ENCODE measurements around the gene TNS1.

The TNS1 gene

GRCh38 chr2:217904614-217904965 is 98.2 kb downstream of the TNS1 start:
- no peak overlapping the region for H3K27ac Mint-ChIP-seq
- peaks cover 0 to 3% of the 10 kb centered on the region in 2 donors for H3K4me1 Mint-ChIP-seq (ENCODE audit: low read depth in 2 of 2)
- H3K36me3 Mint-ChIP-seq (ENCODE audit: insufficient read depth) = no peaks in the 10 kb centered on the region
- H3K4me3 Mint-ChIP-seq = no peak overlapping the region
- DNase-seq (no peak), ATAC-seq (replicated peaks) (no peak)
- H3K9me3 Mint-ChIP-seq = no peaks in the 10 kb centered on the region
- H3K27me3 Mint-ChIP-seq = peaks cover 37 to 87% of the 10 kb centered on the region in 2 donors

GRCh38 chr2:217903859-217904613 is 98.8 kb downstream of the TNS1 start:
- Mint-ChIP-seq H3K36me3 (ENCODE audit: insufficient read depth) (no peaks in the 10 kb centered on the region), H3K4me1 (ENCODE audit: low read depth in 2 of 2) (peaks cover 0 to 3% of the 10 kb centered on the region in 2 donors), H3K27me3 (peaks cover 37 to 86% of the 10 kb centered on the region in 2 donors), H3K9me3 (no peaks in the 10 kb centered on the region), H3K4me3 (no peak overlapping the region), H3K27ac (no peak overlapping the region)
- ATAC-seq (replicated peaks) = no peak
- DNase-seq = no peak

- ATAC-seq (replicated peaks) (no peak), DNase-seq (no peak)
- H3K36me3 Mint-ChIP-seq (ENCODE audit: insufficient read depth) = no peaks in the 10 kb centered on the region
- no peak overlapping the region for H3K4me3 Mint-ChIP-seq
- peaks cover 37 to 88% of the 10 kb centered on the region in 2 donors for H3K27me3 Mint-ChIP-seq
- no peaks in the 10 kb centered on the region for H3K9me3 Mint-ChIP-seq
- peaks cover 0 to 3% of the 10 kb centered on the region in 2 donors for H3K4me1 Mint-ChIP-seq (ENCODE audit: low read depth in 2 of 2)
- H3K27ac Mint-ChIP-seq = no peak overlapping the region
Measured at GRCh38 chr2:217903142-217903858, 99.5 kb downstream of the TNS1 start.

DNA sequence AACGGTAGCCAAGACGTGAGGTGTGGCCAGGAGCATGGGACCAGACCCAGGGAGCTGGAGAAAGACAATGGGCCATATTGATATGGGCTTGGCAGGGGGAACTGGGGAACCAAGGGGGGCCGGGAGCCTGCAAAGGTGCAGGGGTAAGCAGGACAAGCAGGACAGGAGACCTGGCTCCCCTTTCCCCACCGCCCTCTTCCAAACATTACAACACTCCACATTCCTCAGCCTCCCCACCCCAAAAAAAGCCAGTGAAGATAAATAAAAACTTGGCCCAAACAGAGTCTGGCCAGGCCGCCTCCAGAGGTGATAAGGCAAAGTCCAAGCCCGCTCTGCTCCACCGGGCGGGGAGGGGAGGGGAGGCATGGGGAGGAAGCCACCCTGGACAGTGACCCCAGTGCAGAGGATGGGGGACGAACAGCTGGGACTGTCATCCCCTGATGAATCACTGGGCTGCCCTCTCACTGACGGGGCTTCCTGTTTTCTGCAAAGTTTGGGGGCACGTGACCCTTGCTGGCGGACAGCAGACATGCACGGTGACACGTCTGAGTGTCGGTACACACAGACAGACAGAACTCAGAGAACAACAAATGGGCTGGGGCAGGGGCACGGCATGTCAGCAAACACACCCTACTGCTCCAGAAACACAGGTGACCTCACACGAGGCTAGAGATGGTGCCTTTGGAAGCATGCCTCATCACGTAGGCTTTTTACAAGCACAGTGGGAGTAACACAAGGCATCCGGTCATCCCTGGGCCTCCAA is 100.2 kb downstream of the TNS1 start:
- no peak overlapping the region for H3K4me3 Mint-ChIP-seq
- peaks cover 0 to 3% of the 10 kb centered on the region in 2 donors for H3K4me1 Mint-ChIP-seq (ENCODE audit: low read depth in 2 of 2)
- H3K36me3 Mint-ChIP-seq (ENCODE audit: insufficient read depth) = no peaks in the 10 kb centered on the region
- ATAC-seq (replicated peaks) = peak; percentile 26
- no peak for DNase-seq
- H3K27me3 Mint-ChIP-seq = peaks cover 30 to 84% of the 10 kb centered on the region in 2 donors
- no peaks in the 10 kb centered on the region for H3K9me3 Mint-ChIP-seq
- peak overlapping the region in 1 of 2 donors; percentile 17 for H3K27ac Mint-ChIP-seq

DNA sequence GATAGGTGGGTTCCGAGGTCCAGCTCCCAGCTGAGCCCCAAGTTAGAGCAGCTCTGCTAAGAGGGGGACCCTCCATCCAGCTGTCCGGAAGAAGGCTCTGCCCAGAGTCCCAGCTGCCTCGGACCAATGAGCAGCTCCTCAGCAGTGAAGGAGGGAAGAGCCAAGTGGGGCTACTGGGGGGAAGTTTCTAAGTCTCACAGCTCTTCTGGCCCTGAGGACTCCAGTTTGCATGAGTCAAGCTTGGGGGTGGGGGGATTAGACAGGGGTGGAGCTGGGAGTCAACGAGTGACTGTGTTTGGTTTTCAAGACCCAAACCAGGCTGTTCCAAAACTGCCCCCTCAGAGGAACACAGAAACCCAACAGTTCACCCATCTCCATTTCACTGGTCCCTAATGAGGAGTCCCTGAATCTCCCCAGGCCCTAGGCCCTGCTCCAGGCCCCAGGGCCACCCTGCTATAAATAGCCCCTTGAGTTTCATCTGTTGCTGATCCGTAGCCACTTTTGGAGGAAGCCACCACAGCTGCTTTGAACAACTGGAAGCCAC is 100.9 kb downstream of the TNS1 start:
- Mint-ChIP-seq H3K4me1 (ENCODE audit: low read depth in 2 of 2) (peaks cover 0 to 3% of the 10 kb centered on the region in 2 donors), H3K27me3 (peaks cover 26 to 82% of the 10 kb centered on the region in 2 donors), H3K4me3 (no peak overlapping the region), H3K27ac (peak overlapping the region in 1 of 2 donors; percentile 17), H3K36me3 (ENCODE audit: insufficient read depth) (no peaks in the 10 kb centered on the region), H3K9me3 (no peaks in the 10 kb centered on the region)
- no peak for ATAC-seq (replicated peaks)
- no peak for DNase-seq

DNA sequence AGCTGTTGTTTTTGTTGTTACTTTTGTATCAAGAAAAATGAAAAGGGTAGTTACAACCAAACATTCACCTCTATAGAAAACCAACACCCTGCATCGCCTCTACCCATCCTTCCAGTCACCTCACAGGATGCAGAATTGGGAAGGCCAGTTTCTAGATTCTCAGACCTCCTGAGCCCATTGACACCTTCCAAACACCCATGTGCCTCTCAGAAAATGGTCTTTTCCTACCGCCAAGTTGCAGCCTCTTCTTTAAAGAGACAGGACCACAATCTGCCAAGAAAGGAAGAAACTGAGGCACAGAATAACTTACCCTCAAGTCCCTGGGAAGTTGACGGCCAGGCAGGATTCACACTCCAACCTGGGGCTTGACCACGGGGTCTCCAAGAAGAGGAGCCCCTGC is 101.4 kb downstream of the TNS1 start:
- H3K4me3 Mint-ChIP-seq = no peak overlapping the region
- no peaks in the 10 kb centered on the region for H3K9me3 Mint-ChIP-seq
- no peaks in the 10 kb centered on the region for H3K36me3 Mint-ChIP-seq (ENCODE audit: insufficient read depth)
- no peak for ATAC-seq (replicated peaks)
- H3K27ac Mint-ChIP-seq = no peak overlapping the region
- H3K27me3 Mint-ChIP-seq = peaks cover 20 to 77% of the 10 kb centered on the region in 2 donors
- no peak for DNase-seq
- H3K4me1 Mint-ChIP-seq (ENCODE audit: low read depth in 2 of 2) = peaks cover 0 to 3% of the 10 kb centered on the region in 2 donors

GRCh38 chr2:217900780-217901360 is 101.9 kb downstream of the TNS1 start:
- Mint-ChIP-seq H3K4me1 (ENCODE audit: low read depth in 2 of 2) (peaks cover 0 to 3% of the 10 kb centered on the region in 2 donors), H3K27me3 (peaks cover 19 to 73% of the 10 kb centered on the region in 2 donors), H3K36me3 (ENCODE audit: insufficient read depth) (no peaks in the 10 kb centered on the region), H3K4me3 (no peak overlapping the region), H3K27ac (no peak overlapping the region), H3K9me3 (no peaks in the 10 kb centered on the region)
- DNase-seq (no peak), ATAC-seq (replicated peaks) (no peak)

- DNase-seq (no peak), ATAC-seq (replicated peaks) (no peak)
- Mint-ChIP-seq H3K27ac (no peak overlapping the region), H3K27me3 (peaks cover 13 to 73% of the 10 kb centered on the region in 2 donors), H3K36me3 (ENCODE audit: insufficient read depth) (no peaks in the 10 kb centered on the region), H3K4me1 (ENCODE audit: low read depth in 2 of 2) (no peaks in the 10 kb centered on the region), H3K9me3 (no peaks in the 10 kb centered on the region), H3K4me3 (no peak overlapping the region)
Measured at GRCh38 chr2:217900010-217900779, 102.6 kb downstream of the TNS1 start.

- Mint-ChIP-seq H3K4me1 (ENCODE audit: low read depth in 2 of 2) (no peaks in the 10 kb centered on the region), H3K9me3 (no peaks in the 10 kb centered on the region), H3K36me3 (ENCODE audit: insufficient read depth) (no peaks in the 10 kb centered on the region), H3K27ac (no peak overlapping the region), H3K27me3 (peaks cover 9 to 73% of the 10 kb centered on the region in 2 donors), H3K4me3 (no peak overlapping the region)
- ATAC-seq (replicated peaks) = no peak
- no peak for DNase-seq
Measured at GRCh38 chr2:217899231-217900009, 103.4 kb downstream of the TNS1 start.

DNA sequence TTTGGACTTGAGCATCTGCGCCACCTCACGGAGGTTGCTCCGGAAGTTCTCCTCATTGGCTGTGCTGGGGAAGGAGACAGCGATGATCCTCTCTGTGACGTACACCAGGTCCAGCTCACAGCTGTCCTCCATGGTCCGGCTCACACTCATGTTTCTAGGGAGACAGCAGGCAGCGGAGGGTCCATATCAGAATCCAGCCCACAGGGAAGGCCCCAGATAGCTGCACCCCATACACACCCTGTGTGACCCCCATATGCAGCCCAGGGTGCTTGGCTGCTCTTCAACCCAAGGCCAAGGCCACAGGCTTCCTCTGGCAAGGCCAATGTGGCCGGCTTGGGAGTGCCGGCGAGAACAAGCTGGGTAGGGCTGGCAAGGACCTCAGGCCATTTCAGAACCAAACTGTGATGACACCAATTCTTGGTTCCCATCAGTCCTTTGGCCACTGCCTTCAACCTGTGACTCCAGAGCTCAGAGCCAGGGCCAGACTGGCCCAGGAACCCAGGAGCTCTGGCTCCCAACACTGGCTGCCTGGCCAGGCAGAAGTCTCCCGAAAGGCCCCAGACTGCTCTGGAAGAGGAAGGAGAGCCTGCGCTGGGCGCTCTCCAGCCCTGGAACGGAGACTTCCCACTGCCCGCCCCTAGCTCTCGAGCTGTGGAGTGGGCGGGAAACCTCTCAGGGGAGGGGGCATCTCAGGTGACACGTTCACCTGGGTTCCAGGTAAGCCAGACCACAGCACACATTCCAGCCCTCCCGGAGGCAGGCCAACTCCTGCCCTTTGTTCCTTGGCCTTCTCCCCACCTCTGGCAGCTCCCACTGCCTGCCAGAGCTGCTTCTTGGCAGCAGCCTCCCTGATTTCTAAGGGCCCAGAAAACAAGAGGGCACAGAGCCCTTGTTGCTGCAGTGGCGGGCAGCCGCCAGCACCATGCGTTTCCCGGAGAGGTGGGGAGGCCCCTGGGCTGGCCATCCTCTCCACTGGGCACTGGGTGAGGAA is 104.7 kb downstream of the TNS1 start:
- H3K4me3 Mint-ChIP-seq = no peak overlapping the region
- H3K9me3 Mint-ChIP-seq = no peaks in the 10 kb centered on the region
- H3K27me3 Mint-ChIP-seq = peaks cover 0 to 69% of the 10 kb centered on the region in 2 donors
- H3K4me1 Mint-ChIP-seq (ENCODE audit: low read depth in 2 of 2) = peaks cover 0 to 1% of the 10 kb centered on the region in 2 donors
- no peak for DNase-seq
- no peak overlapping the region for H3K27ac Mint-ChIP-seq
- no peaks in the 10 kb centered on the region for H3K36me3 Mint-ChIP-seq (ENCODE audit: insufficient read depth)
- no peak for ATAC-seq (replicated peaks)

DNA sequence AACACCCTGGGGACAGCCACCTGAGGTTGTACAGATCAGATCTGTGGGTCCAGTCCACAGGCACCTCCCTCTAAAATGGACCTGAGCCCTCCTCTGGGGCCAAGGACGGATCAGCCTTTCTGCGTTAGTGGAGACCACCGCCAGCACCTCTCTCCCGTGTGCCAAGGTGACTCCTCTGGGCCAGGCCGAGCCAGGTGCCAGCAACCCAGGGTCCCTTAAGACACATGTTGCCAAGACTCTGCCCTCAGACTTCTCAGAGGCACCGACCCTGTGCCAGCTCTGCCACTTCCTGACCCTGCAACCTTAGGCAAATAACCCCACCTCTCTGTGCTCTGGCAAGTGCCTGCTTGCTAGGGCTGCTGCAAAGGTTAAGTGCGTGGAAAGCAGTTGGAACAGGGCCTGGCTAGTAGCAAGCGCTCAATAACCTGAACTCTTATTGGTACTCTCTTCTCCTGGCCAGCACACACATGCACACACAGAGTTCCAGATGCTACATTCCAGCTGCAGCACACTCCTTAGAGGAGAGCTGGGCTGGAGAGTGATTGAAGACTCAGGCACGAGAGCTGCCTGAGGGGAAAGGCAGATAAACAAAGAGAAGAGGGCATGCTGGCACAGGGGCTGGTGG is 105.6 kb downstream of the TNS1 start:
- Mint-ChIP-seq H3K4me3 (no peak overlapping the region), H3K9me3 (no peaks in the 10 kb centered on the region), H3K27me3 (peaks cover 2 to 61% of the 10 kb centered on the region in 2 donors), H3K4me1 (ENCODE audit: low read depth in 2 of 2) (peaks cover 0 to 1% of the 10 kb centered on the region in 2 donors), H3K27ac (no peak overlapping the region), H3K36me3 (ENCODE audit: insufficient read depth) (no peaks in the 10 kb centered on the region)
- DNase-seq (no peak), ATAC-seq (replicated peaks) (no peak)
